Activated CD4-positive, alpha-beta memory T cell treated with anti-CD3 and anti-CD28 coated beads, Interleukin-2, amount 10 ng/mL, durations not matched to agents 7 days and 5 days (primary cell): ENCODE results near the gene SLC22A1. TPM values are rescaled to one million over a fixed set of nuclear protein-coding genes. Genes with fewer than 3 reads are reported as not detected.

Experiments used
- CTCF ChIA-PET: fragments of 350-600 bp; sonication (Branson Sonifier 250); formaldehyde crosslinking; loops from one replicate; lab custom pipeline; 2021; ENCODE audit warnings: antibody characterized with exemption, inconsistent platforms; lab: Charles Lee
- POLR2A ChIA-PET: fragments of 350-600 bp; sonication (Branson Sonifier 250); formaldehyde crosslinking; loops from one replicate; lab custom pipeline; 2021; ENCODE audit warnings: antibody characterized with exemption; lab: Charles Lee
- DNase-seq: peaks from one replicate; pipeline ENCODE4 v3.0.0-alpha.2; 2020
- H3K27ac Mint-ChIP-seq: one replicate; pipeline ENCODE4 v1.8.0; 2021; ENCODE audit warnings: mild to moderate bottlenecking, mixed read lengths
- H3K27me3 Mint-ChIP-seq: one replicate; pipeline ENCODE4 v1.8.0; 2021; ENCODE audit warnings: mixed read lengths
- H3K36me3 Mint-ChIP-seq: one replicate; pipeline ENCODE4 v1.8.0; 2021; ENCODE audit warnings: low read depth, mixed read lengths
- H3K4me1 Mint-ChIP-seq: one replicate; pipeline ENCODE4 v1.8.0; 2021; ENCODE audit warnings: mixed read lengths
- H3K4me3 Mint-ChIP-seq: one replicate; pipeline ENCODE4 v1.8.0; 2021; ENCODE audit warnings: mild to moderate bottlenecking, mixed read lengths
- H3K9me3 Mint-ChIP-seq: one replicate; pipeline ENCODE4 v1.8.0; 2021; ENCODE audit warnings: mixed read lengths
- total RNA-seq, 2 experiments: library from RNA; stranded (reverse); gene quantifications; one replicate each; pipeline ENCODE4 v1.2.3, GENCODE V29; 2021

SLC22A1 gene
- total RNA-seq, 2 experiments from 2014 or later: 0.81 to 1.3 TPM

DNA sequence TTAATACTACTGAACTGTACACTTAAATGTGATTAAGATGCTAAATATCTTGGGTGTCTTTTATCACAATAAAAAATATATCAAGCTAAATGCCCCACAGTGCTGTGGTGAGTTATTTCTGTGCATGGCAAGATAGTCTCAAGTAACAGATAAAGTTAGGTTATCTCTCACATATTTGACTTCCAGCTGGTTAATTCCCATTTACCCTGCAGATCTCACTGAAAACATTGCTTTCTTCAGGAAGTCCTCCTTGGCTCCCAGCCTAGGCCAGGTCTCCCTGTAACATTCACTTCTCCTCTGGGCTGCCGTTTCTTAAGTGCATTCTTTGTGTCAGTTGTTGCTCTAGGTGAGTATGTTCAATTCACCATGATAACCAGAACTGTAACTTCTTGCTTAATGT lies 59.1 kb downstream of the SLC22A1 start:
- ChIA-PET CTCF (no interaction called here), POLR2A (no interaction called here)
- DNase-seq: no peak
- Mint-ChIP-seq H3K27me3 (peaks cover 10% of the 10 kb centered on the region), H3K4me1 (no peaks in the 10 kb centered on the region), H3K36me3 (no peaks in the 10 kb centered on the region), H3K9me3 (no peaks in the 10 kb centered on the region), H3K4me3 (no peak overlapping the region), H3K27ac (no peak overlapping the region)

DNA sequence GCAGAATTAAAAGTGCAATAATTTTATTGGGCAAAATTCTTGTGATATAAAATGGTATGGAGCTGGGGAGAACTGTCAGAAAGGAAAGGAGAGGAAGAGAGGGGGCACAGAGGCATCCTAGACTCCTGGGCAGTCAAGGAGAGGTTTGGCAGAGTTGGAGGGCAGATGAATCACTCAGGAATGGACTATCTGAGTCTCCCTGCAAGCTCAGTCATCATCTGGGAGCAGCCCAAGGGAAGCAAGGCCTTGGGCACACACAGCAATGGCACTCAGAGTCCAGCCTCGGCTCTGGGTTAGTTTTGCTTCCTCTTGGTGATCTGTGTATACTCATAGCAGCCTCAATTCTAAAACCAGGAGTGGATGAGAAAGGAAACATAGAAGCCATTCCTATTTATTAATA lies 67.2 kb downstream of the SLC22A1 start:
- no peak overlapping the region for H3K27ac Mint-ChIP-seq
- no peak overlapping the region for H3K4me3 Mint-ChIP-seq

DNA sequence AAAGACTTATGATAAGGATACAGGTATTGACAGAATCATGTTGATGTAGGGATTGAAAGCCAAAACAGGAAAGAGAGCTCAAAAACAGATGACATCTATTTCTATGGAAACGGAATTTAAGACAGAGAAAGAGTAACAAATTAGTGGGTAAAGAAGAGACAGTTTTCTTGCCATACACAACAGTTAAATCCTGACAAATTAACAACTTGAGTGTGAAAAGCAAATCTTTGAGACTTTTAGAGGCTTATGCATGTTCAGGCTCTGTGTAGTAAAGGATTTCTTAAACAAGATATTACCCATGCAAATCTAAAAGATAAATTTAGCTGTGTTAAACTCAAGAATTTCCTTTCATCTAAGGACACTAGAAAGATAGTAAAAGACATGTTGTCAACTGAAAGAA lies 68.5 kb downstream of the SLC22A1 start:
- ChIA-PET CTCF (no interaction called here), POLR2A (no interaction called here)
- Mint-ChIP-seq H3K36me3 (no peaks in the 10 kb centered on the region), H3K27me3 (peaks cover 6% of the 10 kb centered on the region), H3K4me3 (no peak overlapping the region), H3K9me3 (peaks cover 19% of the 10 kb centered on the region), H3K27ac (no peak overlapping the region), H3K4me1 (no peaks in the 10 kb centered on the region)
- DNase-seq: no peak

More for the DNA sequence above, 67.2 kb downstream of the SLC22A1 start:
- peaks cover 3% of the 10 kb centered on the region for H3K27me3 Mint-ChIP-seq
- POLR2A ChIA-PET: no interaction called here
- no peak for DNase-seq
- H3K9me3 Mint-ChIP-seq: peaks cover 13% of the 10 kb centered on the region
- CTCF ChIA-PET: no interaction called here
- no peaks in the 10 kb centered on the region for H3K4me1 Mint-ChIP-seq
- no peaks in the 10 kb centered on the region for H3K36me3 Mint-ChIP-seq

DNA sequence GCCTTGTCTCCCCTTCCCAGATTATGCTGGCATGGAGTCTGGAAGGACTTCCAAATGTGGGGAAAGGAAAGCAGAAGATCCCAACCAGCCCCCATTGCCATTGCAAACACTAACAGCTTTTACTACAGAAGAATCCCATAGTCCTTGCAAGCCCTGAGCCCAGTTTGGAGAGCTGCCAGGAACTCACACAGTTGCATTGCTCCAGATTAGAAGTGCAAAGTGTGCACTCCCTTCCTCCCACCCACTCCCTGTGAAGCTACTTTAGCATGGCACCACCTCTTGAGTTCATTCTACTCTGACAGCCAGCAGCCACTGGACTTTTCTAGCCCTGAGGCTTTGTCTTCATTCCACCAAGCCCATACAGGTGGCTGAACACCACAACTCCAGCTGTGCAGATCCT lies 69.4 kb downstream of the SLC22A1 start:
- peaks cover 6% of the 10 kb centered on the region for H3K27me3 Mint-ChIP-seq
- no peaks in the 10 kb centered on the region for H3K4me1 Mint-ChIP-seq
- POLR2A ChIA-PET: no interaction called here
- CTCF ChIA-PET: no interaction called here
- no peaks in the 10 kb centered on the region for H3K36me3 Mint-ChIP-seq
- no peak overlapping the region for H3K27ac Mint-ChIP-seq
- no peak for DNase-seq
- peaks cover 19% of the 10 kb centered on the region for H3K9me3 Mint-ChIP-seq
- no peak overlapping the region for H3K4me3 Mint-ChIP-seq

DNA sequence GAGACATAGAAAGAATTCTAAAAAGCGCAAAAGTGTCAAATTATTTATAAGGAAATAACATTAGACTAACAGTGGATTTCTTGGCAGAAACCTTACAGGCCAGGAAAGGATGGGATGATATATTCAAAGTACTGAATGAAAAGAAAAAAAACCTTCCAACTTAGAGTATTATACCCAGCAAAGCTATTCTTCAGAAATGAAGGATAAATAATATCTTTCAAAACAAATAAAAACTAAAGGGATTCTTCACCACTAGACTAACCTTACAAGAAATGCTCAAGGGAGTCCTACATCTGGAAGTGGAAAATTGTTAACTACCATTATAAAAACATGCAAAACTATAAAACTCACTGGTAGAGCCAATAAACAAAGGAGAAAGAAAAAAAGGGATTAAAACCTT lies 71.2 kb downstream of the SLC22A1 start:
- ChIA-PET CTCF (no interaction called here), POLR2A (no interaction called here)
- Mint-ChIP-seq H3K9me3 (peaks cover 19% of the 10 kb centered on the region), H3K27me3 (peaks cover 11% of the 10 kb centered on the region), H3K4me1 (no peaks in the 10 kb centered on the region), H3K36me3 (no peaks in the 10 kb centered on the region), H3K27ac (no peak overlapping the region), H3K4me3 (no peak overlapping the region)
- DNase-seq: no peak

DNA sequence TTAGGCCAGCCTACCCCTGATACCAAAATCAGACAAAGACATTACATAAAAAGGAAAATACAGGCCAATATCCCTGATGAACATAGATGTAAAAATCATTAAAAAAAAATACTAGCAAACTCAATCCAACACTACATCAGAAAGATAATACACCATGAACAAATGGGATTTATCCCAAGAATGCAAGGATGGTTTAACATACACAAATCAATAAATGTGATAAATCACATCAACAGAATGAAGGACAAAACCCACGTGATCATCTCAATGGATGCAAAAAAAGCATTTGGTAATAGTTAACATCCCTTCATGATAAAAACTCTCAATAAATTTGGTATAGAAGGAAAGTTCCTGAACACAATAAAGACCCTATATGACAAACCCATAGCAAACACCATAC lies 73.2 kb downstream of the SLC22A1 start:
- H3K27me3 Mint-ChIP-seq: peaks cover 10% of the 10 kb centered on the region
- ChIA-PET POLR2A (no interaction called here), CTCF (no interaction called here)
- DNase-seq: no peak
- no peaks in the 10 kb centered on the region for H3K4me1 Mint-ChIP-seq
- H3K27ac Mint-ChIP-seq: no peak overlapping the region
- H3K4me3 Mint-ChIP-seq: no peak overlapping the region
- H3K9me3 Mint-ChIP-seq: peaks cover 19% of the 10 kb centered on the region
- H3K36me3 Mint-ChIP-seq: no peaks in the 10 kb centered on the region

DNA sequence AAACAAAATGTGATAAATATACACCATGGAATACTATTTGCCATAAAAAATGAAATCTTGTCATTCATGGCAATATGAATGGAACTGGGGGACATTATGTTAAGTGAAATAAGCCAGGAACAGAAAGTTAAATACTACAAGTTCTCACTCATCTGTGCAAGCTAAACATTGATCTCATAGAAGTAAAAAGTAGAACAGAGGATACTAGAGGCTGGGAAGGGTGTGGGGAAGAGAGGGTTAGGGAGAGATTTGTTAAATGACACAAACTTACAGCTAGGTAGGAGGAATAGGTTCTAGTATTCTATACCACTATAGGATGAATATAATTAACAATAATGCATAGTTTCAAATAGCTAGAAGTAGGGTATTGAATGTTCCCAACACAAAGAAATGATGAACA lies 76.0 kb downstream of the SLC22A1 start:
- CTCF ChIA-PET: no interaction called here
- POLR2A ChIA-PET: no interaction called here
- no peak for DNase-seq
- Mint-ChIP-seq H3K27me3 (peaks cover 8% of the 10 kb centered on the region), H3K27ac (no peak overlapping the region), H3K4me1 (no peaks in the 10 kb centered on the region), H3K9me3 (peaks cover 10% of the 10 kb centered on the region), H3K4me3 (no peak overlapping the region), H3K36me3 (no peaks in the 10 kb centered on the region)

DNA sequence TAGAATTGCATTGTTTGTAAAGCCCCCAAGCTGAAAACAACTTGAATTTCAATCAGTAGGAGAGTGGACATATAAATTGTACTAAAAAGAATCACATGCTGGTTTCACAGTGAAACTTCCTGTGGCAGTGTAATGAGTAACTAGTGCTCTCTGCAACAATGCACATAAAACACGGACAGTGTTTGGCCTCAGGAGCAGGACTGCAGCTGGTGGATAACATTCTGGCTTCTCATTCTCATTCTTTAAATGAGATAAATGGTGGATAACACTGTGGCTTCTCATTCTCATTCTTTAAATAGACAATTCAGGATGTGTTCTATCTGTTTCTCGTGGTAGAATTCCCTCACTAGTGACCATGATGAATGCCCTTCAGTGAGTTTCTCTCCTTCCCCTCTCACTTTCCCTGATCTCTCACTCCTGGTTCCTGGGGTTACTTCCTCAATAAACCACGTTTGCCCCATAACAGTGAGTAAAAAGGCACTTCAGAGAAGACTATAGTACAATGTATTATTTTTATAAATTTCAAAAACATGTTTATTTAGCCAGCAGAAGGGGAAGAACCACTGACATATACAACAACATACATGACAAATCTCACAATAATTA lies 77.1 kb downstream of the SLC22A1 start:
- no peak overlapping the region for H3K4me3 Mint-ChIP-seq
- H3K4me1 Mint-ChIP-seq: no peaks in the 10 kb centered on the region
- no peak overlapping the region for H3K27ac Mint-ChIP-seq
- ChIA-PET CTCF (no interaction called here), POLR2A (no interaction called here)
- H3K36me3 Mint-ChIP-seq: no peaks in the 10 kb centered on the region
- DNase-seq: no peak
- H3K9me3 Mint-ChIP-seq: peaks cover 6% of the 10 kb centered on the region
- peaks cover 8% of the 10 kb centered on the region for H3K27me3 Mint-ChIP-seq

DNA sequence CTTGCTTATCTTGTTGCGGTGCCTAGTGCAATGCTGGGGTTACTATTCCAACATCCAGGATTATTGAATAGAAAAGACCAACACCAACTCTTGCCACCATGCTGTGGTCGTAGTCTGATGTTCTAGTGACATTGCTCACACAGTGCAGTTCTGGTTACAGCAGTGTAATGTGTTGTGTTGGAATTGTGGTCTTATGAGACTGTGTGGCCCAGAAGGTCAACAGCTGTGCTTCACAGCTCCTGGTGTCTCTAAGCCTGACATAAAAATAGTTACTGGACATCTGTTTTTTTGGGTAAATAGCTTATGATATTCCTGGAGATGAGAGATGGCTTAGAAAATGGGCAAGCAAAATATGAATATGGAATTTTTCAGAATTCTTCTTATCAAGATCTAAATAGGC lies 79.4 kb downstream of the SLC22A1 start:
- H3K27ac Mint-ChIP-seq: no peak overlapping the region
- H3K4me3 Mint-ChIP-seq: no peak overlapping the region
- ChIA-PET CTCF (no interaction called here), POLR2A (no interaction called here)
- H3K36me3 Mint-ChIP-seq: no peaks in the 10 kb centered on the region
- no peaks in the 10 kb centered on the region for H3K9me3 Mint-ChIP-seq
- peaks cover 5% of the 10 kb centered on the region for H3K27me3 Mint-ChIP-seq
- no peak for DNase-seq
- no peaks in the 10 kb centered on the region for H3K4me1 Mint-ChIP-seq

DNA sequence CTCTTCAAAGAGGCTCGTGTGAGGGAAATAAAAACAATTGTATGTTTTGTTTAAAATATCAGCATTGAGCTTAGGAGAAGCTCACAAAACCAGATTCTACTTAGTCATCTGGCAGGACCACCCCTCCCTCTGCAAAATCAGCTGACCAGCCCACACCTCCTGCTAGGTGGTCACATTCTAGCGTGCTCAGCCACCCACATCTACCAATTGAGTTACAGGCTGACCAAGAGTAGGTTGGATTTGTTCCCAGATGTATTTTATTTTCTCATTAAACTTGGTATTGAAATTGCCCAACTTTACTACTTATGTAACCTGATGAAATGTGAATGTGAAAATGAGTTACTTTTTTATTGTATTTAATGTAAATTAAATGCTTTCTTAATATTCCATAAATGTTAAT lies 80.8 kb downstream of the SLC22A1 start:
- no peaks in the 10 kb centered on the region for H3K27me3 Mint-ChIP-seq
- H3K27ac Mint-ChIP-seq: no peak overlapping the region
- H3K4me1 Mint-ChIP-seq: no peaks in the 10 kb centered on the region
- ChIA-PET POLR2A (no interaction called here), CTCF (no interaction called here)
- DNase-seq: no peak
- H3K9me3 Mint-ChIP-seq: peaks cover 2% of the 10 kb centered on the region
- H3K36me3 Mint-ChIP-seq: no peaks in the 10 kb centered on the region
- no peak overlapping the region for H3K4me3 Mint-ChIP-seq

DNA sequence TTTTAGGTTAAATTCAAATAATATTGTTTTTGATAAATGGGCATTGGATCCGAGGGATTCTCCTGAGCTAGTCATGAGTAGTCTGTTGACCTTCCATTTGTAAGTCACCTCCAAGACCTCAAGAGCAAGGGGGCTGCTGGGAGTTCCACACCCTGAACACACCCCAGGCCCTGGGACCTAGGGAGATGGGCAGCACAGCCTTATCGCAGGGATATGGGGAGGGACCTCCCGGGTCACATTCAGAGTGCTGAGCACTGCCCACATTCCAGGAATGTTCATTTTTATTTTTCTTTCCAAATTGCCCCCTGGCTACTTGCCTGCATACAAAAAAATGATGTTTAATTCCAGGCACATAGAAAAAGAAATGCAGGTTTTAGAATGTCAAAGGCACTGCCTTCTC lies 81.5 kb downstream of the SLC22A1 start:
- Mint-ChIP-seq H3K27ac (no peak overlapping the region), H3K9me3 (peaks cover 2% of the 10 kb centered on the region), H3K4me3 (no peak overlapping the region), H3K27me3 (no peaks in the 10 kb centered on the region), H3K36me3 (no peaks in the 10 kb centered on the region), H3K4me1 (no peaks in the 10 kb centered on the region)
- CTCF ChIA-PET: no interaction called here
- POLR2A ChIA-PET: no interaction called here
- DNase-seq: no peak

DNA sequence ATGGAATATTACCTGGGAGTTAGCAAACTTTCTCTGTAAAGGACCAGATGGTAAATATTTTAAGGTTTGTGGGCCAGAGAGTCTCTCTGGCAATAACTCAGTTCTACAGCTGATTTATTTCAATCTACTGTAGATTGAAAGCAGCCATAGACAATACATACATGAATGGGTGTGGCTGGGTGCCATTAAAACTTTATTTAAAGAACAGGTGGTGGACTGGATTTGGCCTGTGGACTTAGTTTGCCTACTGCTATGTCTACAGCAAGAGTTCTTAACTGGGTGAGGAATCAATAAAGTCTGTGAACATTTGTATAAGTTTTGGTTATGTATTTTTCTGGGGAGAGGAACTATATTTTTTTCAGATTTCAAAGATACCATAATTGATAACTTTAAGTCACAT lies 81.9 kb downstream of the SLC22A1 start:
- no peaks in the 10 kb centered on the region for H3K27me3 Mint-ChIP-seq
- no peak for DNase-seq
- H3K27ac Mint-ChIP-seq: no peak overlapping the region
- no peak overlapping the region for H3K4me3 Mint-ChIP-seq
- CTCF ChIA-PET: no interaction called here
- no peaks in the 10 kb centered on the region for H3K4me1 Mint-ChIP-seq
- H3K9me3 Mint-ChIP-seq: peaks cover 2% of the 10 kb centered on the region
- H3K36me3 Mint-ChIP-seq: no peaks in the 10 kb centered on the region
- POLR2A ChIA-PET: no interaction called here

DNA sequence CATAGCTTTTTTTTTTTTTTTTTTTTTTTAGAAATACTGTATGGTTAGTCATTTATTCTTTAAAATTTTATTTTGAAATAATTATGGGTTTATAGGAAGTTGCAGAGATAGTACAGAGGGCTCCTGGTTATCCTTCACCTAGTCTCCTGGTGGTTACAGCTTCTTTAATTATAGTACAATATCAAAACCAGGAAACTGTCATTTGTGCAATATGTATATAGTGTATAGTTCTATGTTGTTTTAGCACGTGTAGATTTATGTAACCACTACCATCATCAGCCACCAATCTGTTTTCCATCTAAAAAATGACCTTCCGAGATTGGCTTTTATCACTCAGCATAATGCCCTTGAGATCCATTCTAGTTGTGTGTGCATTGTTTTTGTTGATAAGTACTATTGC lies 82.3 kb downstream of the SLC22A1 start:
- H3K36me3 Mint-ChIP-seq: no peaks in the 10 kb centered on the region
- DNase-seq: no peak
- H3K4me1 Mint-ChIP-seq: no peaks in the 10 kb centered on the region
- H3K4me3 Mint-ChIP-seq: no peak overlapping the region
- peaks cover 2% of the 10 kb centered on the region for H3K9me3 Mint-ChIP-seq
- ChIA-PET POLR2A (no interaction called here), CTCF (no interaction called here)
- H3K27ac Mint-ChIP-seq: no peak overlapping the region
- no peaks in the 10 kb centered on the region for H3K27me3 Mint-ChIP-seq

DNA sequence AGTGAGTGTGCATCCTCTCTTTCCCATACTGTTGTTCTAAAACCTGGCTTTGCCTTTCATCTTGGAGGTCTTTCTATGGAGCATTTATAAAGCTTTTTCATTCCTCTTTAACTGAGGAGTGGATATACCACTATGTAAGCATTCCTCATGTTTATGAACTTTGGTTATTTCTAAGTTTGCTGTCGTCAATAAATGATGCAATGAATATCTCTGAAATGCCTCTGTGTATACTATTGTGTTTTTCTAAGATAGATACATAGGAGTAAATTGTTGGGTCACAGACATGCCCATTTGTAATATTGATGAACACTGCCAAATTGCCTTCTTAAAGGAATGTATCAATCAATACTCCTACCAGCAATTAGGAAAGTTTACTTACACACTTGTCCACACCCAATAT lies 83.1 kb downstream of the SLC22A1 start:
- CTCF ChIA-PET: no interaction called here

More for the DNA sequence above, 83.1 kb downstream of the SLC22A1 start:
- POLR2A ChIA-PET: no interaction called here
- H3K4me3 Mint-ChIP-seq: no peak overlapping the region
- peaks cover 1% of the 10 kb centered on the region for H3K27me3 Mint-ChIP-seq
- no peaks in the 10 kb centered on the region for H3K4me1 Mint-ChIP-seq
- DNase-seq: no peak
- peaks cover 2% of the 10 kb centered on the region for H3K9me3 Mint-ChIP-seq
- H3K36me3 Mint-ChIP-seq: no peaks in the 10 kb centered on the region
- H3K27ac Mint-ChIP-seq: no peak overlapping the region
